PC-9 (cell line): ENCODE measurements around the gene ASXL1. TPM values are rescaled to one million over a fixed set of nuclear protein-coding genes. Genes with fewer than 3 reads are reported as not detected.

Experiments used
- BruUV-seq: library from RNA; stranded (reverse); fragments of 400-500 nt; replicated peaks from 2 replicates; lab custom pipeline; 2021; lab: Mats Ljungman, UMichigan
- CTCF ChIA-PET: fragments of 300-600 bp; sonication (Branson Sonifier 250); formaldehyde crosslinking; loops from one replicate; lab custom pipeline; 2022; ENCODE audit warnings: antibody characterized with exemption; lab: Charles Lee
- POLR2A ChIA-PET: fragments of 300-600 bp; sonication (Branson Sonifier 250); formaldehyde crosslinking; loops from one replicate; lab custom pipeline; 2022; ENCODE audit warnings: antibody characterized with exemption; ENCODE audit not compliant: unreplicated experiment; lab: Charles Lee
- DNase-seq, 2 experiments: peaks; one replicate each; pipeline versions ENCODE4 v3.0.0 to v3.0.0-alpha.2; 2015 to 2022; ENCODE audit warnings: mixed read lengths in 1 of 2
- H2AFZ ChIP-seq: fragments of 200-600 bp; sonication (generic); 2 replicates; pipeline ENCODE4 v1.8.1; 2017; ENCODE audit warnings: antibody characterized with exemption
- H3F3A ChIP-seq: fragments of 200-600 bp; sonication (generic); 2 replicates; pipeline ENCODE4 v1.8.1; 2017; ENCODE audit warnings: antibody characterized with exemption, mild to moderate bottlenecking, low read depth; ENCODE audit not compliant: insufficient read depth
- H3K27ac ChIP-seq: fragments of 200-600 bp; sonication (generic); 2 replicates; pipeline ENCODE4 v1.6.1; 2016; ENCODE audit warnings: mixed run types
- H3K27me3 ChIP-seq: fragments of 200-600 bp; sonication (generic); 2 replicates; pipeline ENCODE4 v1.6.1; 2016; ENCODE audit warnings: low read depth, mixed run types; ENCODE audit not compliant: insufficient read depth
- H3K36me3 ChIP-seq: fragments of 200-600 bp; sonication (generic); 2 replicates; pipeline ENCODE4 v1.6.1; 2016; ENCODE audit warnings: low read depth, mixed run types
- H3K4me1 ChIP-seq: fragments of 200-600 bp; sonication (generic); replicated peaks from 2 replicates; pipeline ENCODE4 v1.6.1; 2016; ENCODE audit warnings: mixed run types; ENCODE audit not compliant: insufficient read depth
- H3K4me2 ChIP-seq: fragments of 200-600 bp; sonication (generic); 2 replicates; pipeline ENCODE4 v1.6.1; 2017; ENCODE audit warnings: mixed run types
- H3K4me3 ChIP-seq: fragments of 200-600 bp; sonication (generic); 2 replicates; pipeline ENCODE4 v1.6.1; 2016; ENCODE audit warnings: mixed run types
- H3K79me2 ChIP-seq: fragments of 200-600 bp; sonication (generic); 2 replicates; pipeline ENCODE4 v1.6.1; 2017; ENCODE audit warnings: low read depth, mixed run types
- H3K9me2 ChIP-seq: fragments of 200-600 bp; sonication (generic); 2 replicates; pipeline ENCODE4 v1.8.1; 2017; ENCODE audit warnings: mild to moderate bottlenecking; ENCODE audit not compliant: insufficient read depth
- H3K9me3 ChIP-seq: fragments of 200-600 bp; sonication (generic); 2 replicates; pipeline ENCODE4 v1.8.1; 2016; ENCODE audit warnings: low read depth; ENCODE audit not compliant: insufficient read depth
- H4K20me1 ChIP-seq: fragments of 200-600 bp; sonication (generic); 2 replicates; pipeline ENCODE4 v1.8.1; 2017; ENCODE audit not compliant: insufficient read depth
- CTCF ChIP-seq: fragments of 200-600 bp; sonication (generic); conservative IDR thresholded peaks from 2 replicates; pipeline ENCODE4 v1.6.1; 2017; ENCODE audit warnings: mixed run types, antibody characterized with exemption, mild to moderate bottlenecking, moderate library complexity
- EZH2 ChIP-seq: fragments of 200-600 bp; sonication (generic); IDR thresholded peaks from 2 replicates; pipeline ENCODE4 v1.8.0; 2017; ENCODE audit warnings: antibody characterized with exemption, low read depth
- intact Hi-C: fragments of 100-400 bp; cut with micrococcal nuclease; formaldehyde crosslinking; loops from one replicate; pipeline ENCODE4 v1.10.0; 2022; ENCODE audit not compliant: unreplicated experiment
- total RNA-seq: library from RNA; stranded (reverse); gene quantifications from 2 replicates; pipeline ENCODE4 v1.2.3, GENCODE V29; 2021

ASXL1 gene
- total RNA-seq, 1 experiment from 2014 or later, result 123 TPM

- Histone ChIP-seq H3K36me3 (peaks cover 6% of the 10 kb centered on the region; the same call in 1 of the 2 replicates), H3K9me2 (no peaks in the 10 kb centered on the region), H3K79me2 (no peaks in the 10 kb centered on the region), H2AFZ (no peak overlapping the region), H3K4me3 (no peak overlapping the region), H3K27ac (no peak overlapping the region), H3K9me3 (no peaks in the 10 kb centered on the region), H3K4me1 (no peaks in the 10 kb centered on the region), H3F3A (peaks cover 37% of the 10 kb centered on the region), H3K4me2 (no peak overlapping the region), H3K27me3 (no peaks in the 10 kb centered on the region), H4K20me1 (peaks cover 24% of the 10 kb centered on the region)
- DNase-seq, result no peak
- ChIA-PET CTCF (no interaction called here), POLR2A (interaction anchor here (0.5 to 0.7 kb wide), 2 partner anchors 39 to 290 kb away, joined by 6 read pairs; no protein-coding TSS in a partner anchor)
- TF ChIP-seq CTCF, result no peak
- TF ChIP-seq EZH2, result no peak
- BruUV-seq, result no TSS peak
- intact Hi-C loops, result no loop called here
Measured at GRCh38 chr20:32445539-32446273, 87.6 kb downstream of the ASXL1 start.

- Histone ChIP-seq H3K79me2 (no peaks in the 10 kb centered on the region), H3K27ac (no peak overlapping the region), H3K4me1 (no peaks in the 10 kb centered on the region), H3F3A (peaks cover 37% of the 10 kb centered on the region), H3K9me3 (no peaks in the 10 kb centered on the region), H3K4me2 (no peak overlapping the region), H2AFZ (no peak overlapping the region), H3K4me3 (no peak overlapping the region), H3K27me3 (no peaks in the 10 kb centered on the region), H3K36me3 (peaks cover 2% of the 10 kb centered on the region; the same call in 1 of the 2 replicates), H3K9me2 (no peaks in the 10 kb centered on the region), H4K20me1 (peaks cover 24% of the 10 kb centered on the region)
- DNase-seq, result peak in 1 of 2 experiments; percentile 29
- CTCF ChIA-PET, result no interaction called here
- no TSS peak for BruUV-seq
- POLR2A ChIA-PET, result interaction anchor here (0.5 kb wide), 1 partner anchor 39 kb away, joined by 6 read pairs; no protein-coding TSS in a partner anchor
- TF ChIP-seq CTCF, result no peak
- no peak for TF ChIP-seq EZH2
- intact Hi-C loops, result no loop called here
Measured at GRCh38 chr20:32446301-32447100, 88.4 kb downstream of the ASXL1 start.

- ChIA-PET CTCF (no interaction called here), POLR2A (no interaction called here)
- no peaks in the 10 kb centered on the region for H3K9me3 ChIP-seq
- DNase-seq, result no peak
- H3K27me3 ChIP-seq, result no peaks in the 10 kb centered on the region
- no peak overlapping the region for H2AFZ ChIP-seq
- intact Hi-C loops, result no loop called here
- no peak overlapping the region for H3K4me3 ChIP-seq
- H3K9me2 ChIP-seq, result no peaks in the 10 kb centered on the region
- H3K4me2 ChIP-seq, result no peak overlapping the region
- H3K79me2 ChIP-seq, result no peaks in the 10 kb centered on the region
- H3K36me3 ChIP-seq, result no peaks in the 10 kb centered on the region; the same call in 1 of the 2 replicates
- H4K20me1 ChIP-seq, result peaks cover 23% of the 10 kb centered on the region
- peaks cover 36% of the 10 kb centered on the region for H3F3A ChIP-seq
- no peak for TF ChIP-seq CTCF
- no peak for TF ChIP-seq EZH2
- H3K4me1 ChIP-seq, result no peaks in the 10 kb centered on the region
- no TSS peak for BruUV-seq
- H3K27ac ChIP-seq, result no peak overlapping the region
Measured at GRCh38 chr20:32447136-32448027, 89.3 kb downstream of the ASXL1 start.
